CD4-positive, alpha-beta T cell (primary cell): Measurements from ENCODE around the gene KIF7. TPM values are rescaled to one million over a fixed set of nuclear protein-coding genes. Genes with fewer than 3 reads are reported as not detected.
"Not testable (repeated sequence)": the region's sequence is repeated elsewhere in the genome, so short reads cannot be mapped to it uniquely, and the experiment has no call there.

ENCODE experiments used
- ATAC-seq: fragments of 200-7000 bp; cut with Tn5 transposase; one replicate; pipeline ENCODE4 v1.10.0; 2022; ENCODE audit warnings: mild to moderate bottlenecking; ENCODE audit not compliant: poor library complexity
- CTCF ChIA-PET: fragments of 350-600 bp; sonication (Branson Sonifier 250); formaldehyde crosslinking; loops from one replicate; lab custom pipeline; 2021; ENCODE audit warnings: antibody characterized with exemption, inconsistent platforms; lab: Charles Lee
- POLR2A ChIA-PET: fragments of 350-600 bp; sonication (Branson Sonifier 250); formaldehyde crosslinking; loops from one replicate; lab custom pipeline; 2021; ENCODE audit warnings: antibody characterized with exemption, inconsistent platforms; lab: Charles Lee
- DNase-seq, 14 experiments: peaks; one replicate each; pipeline ENCODE4 v3.0.0-alpha.2; 2013 to 2020; ENCODE audit warnings: mixed read lengths in 2 of 14
- H3K27ac ChIP-seq, 2 donors: one replicate each; pipeline versions ENCODE4 v1.5.1 to v1.7.0; 2013; ENCODE audit warnings: low read length in 2 of 2, low read depth in 1 of 2, mild to moderate bottlenecking in 1 of 2
- H3K27me3 ChIP-seq, 2 experiments: 1 replicate in 1 of 2; 2 replicates in 1 of 2; pipeline versions ENCODE4 v1.6.1 to v1.7.0; 2013; ENCODE audit warnings: low read length in 2 of 2, control low read depth in 1 of 2, mild to moderate bottlenecking in 1 of 2, moderate library complexity in 1 of 2; ENCODE audit not compliant: insufficient read depth in 2 of 2, control insufficient read depth in 1 of 2
- H3K36me3 ChIP-seq: one replicate; pipeline ENCODE4 v1.6.1; 2013; ENCODE audit warnings: low read length, control low read depth; ENCODE audit not compliant: insufficient read depth
- H3K4me1 ChIP-seq: one replicate; pipeline ENCODE4 v1.6.1; 2013; ENCODE audit warnings: low read length, control low read depth; ENCODE audit not compliant: insufficient read depth
- H3K4me3 ChIP-seq: one replicate; pipeline ENCODE4 v1.5.1; 2013; ENCODE audit warnings: mild to moderate bottlenecking, low read length, moderate library complexity
- H3K9me3 ChIP-seq, 2 experiments: 1 replicate in 1 of 2; 2 replicates in 1 of 2; pipeline versions ENCODE4 v1.6.1 to v1.7.0; 2013; ENCODE audit warnings: low read length in 2 of 2, mild to moderate bottlenecking in 2 of 2, control low read depth in 1 of 2, moderate library complexity in 1 of 2; ENCODE audit not compliant: control insufficient read depth in 1 of 2, insufficient read depth in 1 of 2
- H3K27ac Mint-ChIP-seq: one replicate; pipeline ENCODE4 v1.8.0; 2020; ENCODE audit warnings: mixed read lengths
- H3K27me3 Mint-ChIP-seq: one replicate; pipeline ENCODE4 v1.8.0; 2021; ENCODE audit warnings: mixed read lengths
- H3K36me3 Mint-ChIP-seq: one replicate; pipeline ENCODE4 v1.8.0; 2021; ENCODE audit warnings: low read depth, mixed read lengths
- H3K4me1 Mint-ChIP-seq: one replicate; pipeline ENCODE4 v1.8.0; 2021; ENCODE audit warnings: low read depth, mixed read lengths
- H3K4me3 Mint-ChIP-seq: one replicate; pipeline ENCODE4 v1.8.0; 2020; ENCODE audit warnings: mild to moderate bottlenecking, mixed read lengths
- H3K9me3 Mint-ChIP-seq: one replicate; pipeline ENCODE4 v1.8.0; 2020; ENCODE audit warnings: mixed read lengths
- CTCF ChIP-seq: fragments of 200-600 bp; IDR thresholded peaks from one replicate; pipeline ENCODE4 v1.8.0; 2022; ENCODE audit warnings: antibody characterized with exemption, mild to moderate bottlenecking
- intact Hi-C, 2 experiments: fragments of 100-400 bp; cut with DNase I in 1 of 2; cut with micrococcal nuclease in 1 of 2; formaldehyde crosslinking; loops; one replicate each; pipeline versions ENCODE4 v1.15.1 to v1.9.0; 2023 to 2025; cut with DNase I, micrococcal nuclease
- total RNA-seq, 174 experiments: library from RNA in 2 of 174; stranded (reverse) in 2 of 174; gene quantifications; one replicate each; pipeline ENCODE4 v1.2.3 and lab custom pipeline; 2021 to 2026

Gene KIF7
- total RNA-seq, 2 experiments from 2014 or later = 0.08 to 0.20 TPM

GRCh38 chr15:89587955-89588354, 67.3 kb downstream of the KIF7 start:
- Histone ChIP-seq H3K4me3 (no peak overlapping the region), H3K27me3 (no peaks in the 10 kb centered on the region), H3K27ac (no peak overlapping the region), H3K9me3 (no peaks in the 10 kb centered on the region), H3K36me3 (no peaks in the 10 kb centered on the region), H3K4me1 (peaks cover 2% of the 10 kb centered on the region)
- ATAC-seq (no peak), DNase-seq (peak in 1 of 14 experiments; percentile 6)
- ChIA-PET POLR2A (no interaction called here), CTCF (no interaction called here)
- intact Hi-C loops = no loop called here
- H3K4me3 Mint-ChIP-seq = no peak overlapping the region
- no peak for TF ChIP-seq CTCF
- H3K9me3 Mint-ChIP-seq = no peaks in the 10 kb centered on the region
- H3K4me1 Mint-ChIP-seq = no peaks in the 10 kb centered on the region
- no peaks in the 10 kb centered on the region for H3K27me3 Mint-ChIP-seq
- H3K36me3 Mint-ChIP-seq = no peaks in the 10 kb centered on the region
- H3K27ac Mint-ChIP-seq = no peak overlapping the region

- Histone ChIP-seq H3K9me3 (no peaks in the 10 kb centered on the region), H3K4me3 (no peak overlapping the region), H3K27me3 (no peaks in the 10 kb centered on the region), H3K36me3 (no peaks in the 10 kb centered on the region), H3K27ac (no peak overlapping the region), H3K4me1 (peaks cover 2% of the 10 kb centered on the region)
- Mint-ChIP-seq H3K36me3 (no peaks in the 10 kb centered on the region), H3K4me3 (no peak overlapping the region), H3K4me1 (no peaks in the 10 kb centered on the region), H3K27me3 (no peaks in the 10 kb centered on the region), H3K27ac (no peak overlapping the region), H3K9me3 (no peaks in the 10 kb centered on the region)
- TF ChIP-seq CTCF = no peak
- intact Hi-C loops = no loop called here
- no peak for DNase-seq
- CTCF ChIA-PET = no interaction called here
- ATAC-seq = no peak
- POLR2A ChIA-PET = no interaction called here
Observed at GRCh38 chr15:89586651-89587050, 68.6 kb downstream of the KIF7 start.

GRCh38 chr15:89580747-89581146, 74.5 kb downstream of the KIF7 start:
- H3K9me3 Mint-ChIP-seq, H3K4me3 Mint-ChIP-seq, H3K27me3 Mint-ChIP-seq, CTCF ChIA-PET, DNase-seq, ATAC-seq, H3K27ac ChIP-seq, H3K4me3 ChIP-seq, intact Hi-C loops, POLR2A ChIA-PET, H3K9me3 ChIP-seq, H3K27me3 ChIP-seq, H3K4me1 Mint-ChIP-seq, H3K36me3 ChIP-seq, H3K27ac Mint-ChIP-seq, H3K36me3 Mint-ChIP-seq: not testable (repeated sequence)
- peaks cover 12% of the 10 kb centered on the region for H3K4me1 ChIP-seq

- H3K9me3 Mint-ChIP-seq = no peaks in the 10 kb centered on the region
- no peaks in the 10 kb centered on the region for H3K27me3 Mint-ChIP-seq
- peaks cover 5% of the 10 kb centered on the region for H3K36me3 Mint-ChIP-seq
- H3K4me1 Mint-ChIP-seq = peaks cover 5% of the 10 kb centered on the region
- CTCF ChIA-PET = no interaction called here
- no peaks in the 10 kb centered on the region for H3K9me3 ChIP-seq
- H3K27me3 ChIP-seq = no peaks in the 10 kb centered on the region
- TF ChIP-seq CTCF = no peak
- H3K4me3 Mint-ChIP-seq = no peak overlapping the region
- ATAC-seq (no peak), DNase-seq (no peak)
- H3K4me1 ChIP-seq = peaks cover 17% of the 10 kb centered on the region
- intact Hi-C loops = loop anchor here in 1 of 2 experiments (5.0 kb wide), 2 partner anchors 114 to 1111 kb away; partner anchors contain the start of genes MRPL46, MRPS11, PEX11A and WDR93
- no peak overlapping the region for H3K27ac Mint-ChIP-seq
- H3K4me3 ChIP-seq = no peak overlapping the region
- no peak overlapping the region for H3K27ac ChIP-seq
- POLR2A ChIA-PET = no interaction called here
- H3K36me3 ChIP-seq = no peaks in the 10 kb centered on the region
Observed at GRCh38 chr15:89578146-89578545, 77.1 kb downstream of the KIF7 start.
